ENCODE measurements around the gene AKR1B1. TPM values are rescaled to one million over a fixed set of nuclear protein-coding genes. Genes with fewer than 3 reads are reported as not detected.

The AKR1B1 gene
- total and polyA plus RNA-seq, 2 of the 13 experiments (the other 11 are each of a cell fraction or from before 2014, with no cell fraction given), result 89.9 to 133 TPM

DNA sequence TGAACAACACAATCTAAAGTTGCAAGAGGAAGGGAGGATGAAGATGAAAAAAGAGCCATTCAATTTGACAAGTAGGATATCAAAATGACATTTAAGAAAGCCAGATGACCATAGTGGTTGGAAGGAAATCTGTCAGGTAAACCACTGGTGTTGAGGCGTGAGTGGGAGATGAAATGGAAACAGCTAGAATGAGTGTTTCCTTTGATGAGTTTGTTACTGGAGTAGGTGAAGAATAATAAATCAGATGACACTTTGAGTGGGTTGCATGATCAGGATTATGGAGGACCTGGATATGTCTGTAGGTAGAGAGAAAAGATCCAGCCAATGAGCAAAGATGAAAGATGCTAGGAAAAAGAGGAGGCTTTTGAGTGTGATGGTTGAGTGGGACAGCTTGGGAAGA, 33.1 kb downstream of the AKR1B1 start:
- Histone ChIP-seq H3K36me3 (replicated peaks in 1 of 2; ENCODE audit: control insufficient read depth in 1 of 2, insufficient read depth in 2 of 2, low read length in 2 of 2) (no peaks in the 10 kb centered on the region), H3K4me2 (ENCODE audit: low read depth, low read length) (no peak overlapping the region), H3K27me3 (ENCODE audit: control insufficient read depth in 1 of 2, insufficient read depth in 2 of 2, low read length in 2 of 2) (no peaks in the 10 kb centered on the region), H3K4me1 (ENCODE audit: insufficient read depth, low read length) (peaks cover 25% of the 10 kb centered on the region), H3K27ac (ENCODE audit: extremely low read length, insufficient read depth, low read length) (no peak overlapping the region), H2AFZ (ENCODE audit: low read length) (no peak overlapping the region), H3K4me3 (replicated peaks in 1 of 3; ENCODE audit: insufficient read depth in 1 of 3, low read depth in 2 of 3, low read length in 3 of 3) (no peak overlapping the region), H3K9ac (ENCODE audit: insufficient read depth, low read depth, low read length) (no peak overlapping the region), H3K79me2 (ENCODE audit: insufficient read depth, low read length) (no peaks in the 10 kb centered on the region), H4K20me1 (ENCODE audit: insufficient read depth, low read length) (no peaks in the 10 kb centered on the region), H3K9me3 (ENCODE audit: low read length) (no peaks in the 10 kb centered on the region)
- in situ Hi-C loops (cut with HindIII; ENCODE audit: extremely low pct_ligation_motif_present, low pct_unique_long_range_greater_than_20kb) (loop anchor here (10.0 kb wide), 1 partner anchor 281 kb away; no protein-coding TSS in a partner anchor), intact Hi-C loops (cut with micrococcal nuclease; ENCODE audit: unreplicated experiment) (loop anchor here (10.0 kb wide), 2 partner anchors 411 to 571 kb away; no protein-coding TSS in a partner anchor)
- no peak for FAIRE-seq
- TF ChIP-seq, protein P1, sequence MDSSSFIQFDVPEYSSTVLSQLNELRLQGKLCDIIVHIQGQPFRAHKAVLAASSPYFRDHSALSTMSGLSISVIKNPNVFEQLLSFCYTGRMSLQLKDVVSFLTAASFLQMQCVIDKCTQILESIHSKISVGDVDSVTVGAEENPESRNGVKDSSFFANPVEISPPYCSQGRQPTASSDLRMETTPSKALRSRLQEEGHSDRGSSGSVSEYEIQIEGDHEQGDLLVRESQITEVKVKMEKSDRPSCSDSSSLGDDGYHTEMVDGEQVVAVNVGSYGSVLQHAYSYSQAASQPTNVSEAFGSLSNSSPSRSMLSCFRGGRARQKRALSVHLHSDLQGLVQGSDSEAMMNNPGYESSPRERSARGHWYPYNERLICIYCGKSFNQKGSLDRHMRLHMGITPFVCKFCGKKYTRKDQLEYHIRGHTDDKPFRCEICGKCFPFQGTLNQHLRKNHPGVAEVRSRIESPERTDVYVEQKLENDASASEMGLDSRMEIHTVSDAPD (CRISPR knock-in tag; IDR thresholded peaks at IDR 0.05), result no peak
- TF ChIP-seq NR2F2 (IDR thresholded peaks at IDR 0.05; ENCODE audit: borderline replicate concordance, low read depth), result no peak
- TF ChIP-seq, protein P2, sequence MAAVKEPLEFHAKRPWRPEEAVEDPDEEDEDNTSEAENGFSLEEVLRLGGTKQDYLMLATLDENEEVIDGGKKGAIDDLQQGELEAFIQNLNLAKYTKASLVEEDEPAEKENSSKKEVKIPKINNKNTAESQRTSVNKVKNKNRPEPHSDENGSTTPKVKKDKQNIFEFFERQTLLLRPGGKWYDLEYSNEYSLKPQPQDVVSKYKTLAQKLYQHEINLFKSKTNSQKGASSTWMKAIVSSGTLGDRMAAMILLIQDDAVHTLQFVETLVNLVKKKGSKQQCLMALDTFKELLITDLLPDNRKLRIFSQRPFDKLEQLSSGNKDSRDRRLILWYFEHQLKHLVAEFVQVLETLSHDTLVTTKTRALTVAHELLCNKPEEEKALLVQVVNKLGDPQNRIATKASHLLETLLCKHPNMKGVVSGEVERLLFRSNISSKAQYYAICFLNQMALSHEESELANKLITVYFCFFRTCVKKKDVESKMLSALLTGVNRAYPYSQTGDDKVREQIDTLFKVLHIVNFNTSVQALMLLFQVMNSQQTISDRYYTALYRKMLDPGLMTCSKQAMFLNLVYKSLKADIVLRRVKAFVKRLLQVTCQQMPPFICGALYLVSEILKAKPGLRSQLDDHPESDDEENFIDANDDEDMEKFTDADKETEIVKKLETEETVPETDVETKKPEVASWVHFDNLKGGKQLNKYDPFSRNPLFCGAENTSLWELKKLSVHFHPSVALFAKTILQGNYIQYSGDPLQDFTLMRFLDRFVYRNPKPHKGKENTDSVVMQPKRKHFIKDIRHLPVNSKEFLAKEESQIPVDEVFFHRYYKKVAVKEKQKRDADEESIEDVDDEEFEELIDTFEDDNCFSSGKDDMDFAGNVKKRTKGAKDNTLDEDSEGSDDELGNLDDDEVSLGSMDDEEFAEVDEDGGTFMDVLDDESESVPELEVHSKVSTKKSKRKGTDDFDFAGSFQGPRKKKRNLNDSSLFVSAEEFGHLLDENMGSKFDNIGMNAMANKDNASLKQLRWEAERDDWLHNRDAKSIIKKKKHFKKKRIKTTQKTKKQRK (IDR thresholded peaks at IDR 0.05; ENCODE audit: low read length), result no peak
- no peak for TF ChIP-seq ZFP36L2 (CRISPR knock-in tag; IDR thresholded peaks at IDR 0.05)
- no peak for TF ChIP-seq LCORL (IDR thresholded peaks at IDR 0.05)
- no peak for TF ChIP-seq LCORL (CRISPR knock-in tag; IDR thresholded peaks at IDR 0.05)
- no peak for TF ChIP-seq ZFYVE20 (CRISPR knock-in tag; IDR thresholded peaks at IDR 0.05; ENCODE audit: borderline replicate concordance, low read depth)
- TF ChIP-seq FOXA1 (IDR thresholded peaks at IDR 0.05), result no peak
- no peak for TF ChIP-seq FOXA1 (CRISPR knock-in tag; IDR thresholded peaks at IDR 0.05)
- TF ChIP-seq SETDB1 (CRISPR knock-in tag; IDR thresholded peaks at IDR 0.05; ENCODE audit: borderline replicate concordance), result no peak
- TF ChIP-seq SMAD3 (CRISPR knock-in tag; IDR thresholded peaks at IDR 0.05), result no peak
- TF ChIP-seq NBN (conservative IDR thresholded peaks at IDR 0.05), result no peak
- TF ChIP-seq ZNF34 (CRISPR knock-in tag; IDR thresholded peaks at IDR 0.05; ENCODE audit: borderline replicate concordance), result no peak
- no peak for TF ChIP-seq ZBTB42 (CRISPR knock-in tag; IDR thresholded peaks at IDR 0.05)
- TF ChIP-seq, protein P3, sequence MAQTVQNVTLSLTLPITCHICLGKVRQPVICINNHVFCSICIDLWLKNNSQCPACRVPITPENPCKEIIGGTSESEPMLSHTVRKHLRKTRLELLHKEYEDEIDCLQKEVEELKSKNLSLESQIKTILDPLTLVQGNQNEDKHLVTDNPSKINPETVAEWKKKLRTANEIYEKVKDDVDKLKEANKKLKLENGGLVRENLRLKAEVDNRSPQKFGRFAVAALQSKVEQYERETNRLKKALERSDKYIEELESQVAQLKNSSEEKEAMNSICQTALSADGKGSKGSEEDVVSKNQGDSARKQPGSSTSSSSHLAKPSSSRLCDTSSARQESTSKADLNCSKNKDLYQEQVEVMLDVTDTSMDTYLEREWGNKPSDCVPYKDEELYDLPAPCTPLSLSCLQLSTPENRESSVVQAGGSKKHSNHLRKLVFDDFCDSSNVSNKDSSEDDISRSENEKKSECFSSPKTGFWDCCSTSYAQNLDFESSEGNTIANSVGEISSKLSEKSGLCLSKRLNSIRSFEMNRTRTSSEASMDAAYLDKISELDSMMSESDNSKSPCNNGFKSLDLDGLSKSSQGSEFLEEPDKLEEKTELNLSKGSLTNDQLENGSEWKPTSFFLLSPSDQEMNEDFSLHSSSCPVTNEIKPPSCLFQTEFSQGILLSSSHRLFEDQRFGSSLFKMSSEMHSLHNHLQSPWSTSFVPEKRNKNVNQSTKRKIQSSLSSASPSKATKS (CRISPR knock-in tag; IDR thresholded peaks at IDR 0.05), result no peak
- TF ChIP-seq ZNF747 (CRISPR knock-in tag; IDR thresholded peaks at IDR 0.05; ENCODE audit: borderline replicate concordance), result no peak
- TF ChIP-seq, protein P4, sequence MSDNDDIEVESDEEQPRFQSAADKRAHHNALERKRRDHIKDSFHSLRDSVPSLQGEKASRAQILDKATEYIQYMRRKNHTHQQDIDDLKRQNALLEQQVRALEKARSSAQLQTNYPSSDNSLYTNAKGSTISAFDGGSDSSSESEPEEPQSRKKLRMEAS (IDR thresholded peaks at IDR 0.05), result no peak
- BruUV-seq (replicated peaks), result no TSS peak
- POLR2A ChIA-PET, result no interaction called here
- no peak for DNase-seq (ENCODE audit: low spot score)
- WGBS (ENCODE audit: low lambda C conversion rate), result 85% methylated on average over 1 of the region's 1 CpG
- no peak for ATAC-seq
- CTCF ChIA-PET (ENCODE audit: low intra/inter-chr PET ratio, low total read pairs), result no interaction called here

Data from HepG2 (cell line).